IMR-90 (cell line): ENCODE data around the gene ZNF597. TPM values are rescaled to one million over a fixed set of nuclear protein-coding genes. Genes with fewer than 3 reads are reported as not detected.

Experiments
- ATAC-seq: fragments of 200-7000 bp; cut with Tn5 transposase; 2 replicates; pipeline ENCODE4 v1.9.1; 2020; ENCODE audit warnings: low read depth, mild to moderate bottlenecking, moderate library complexity
- BruUV-seq: library from RNA; stranded (reverse); fragments of 400-500 nt; replicated peaks from 2 replicates; lab custom pipeline; 2021; lab: Mats Ljungman, UMichigan
- CTCF ChIA-PET: fragments of 300-600 bp; formaldehyde crosslinking; extraction: SDS; loops from one replicate; lab custom pipeline; 2021; ENCODE audit warnings: antibody characterized with exemption; lab: Yijun Ruan, JAX
- POLR2A ChIA-PET: fragments of 300-600 bp; sonication (Branson Sonifier 250); formaldehyde crosslinking; loops from one replicate; lab custom pipeline; 2022; ENCODE audit warnings: antibody characterized with exemption; ENCODE audit not compliant: unreplicated experiment; lab: Charles Lee
- DNase-seq: peaks from one replicate; pipeline ENCODE4 v3.0.0; 2013
- H2AFZ ChIP-seq: replicated peaks from 2 replicates; pipeline ENCODE3; 2013; ENCODE audit warnings: low read length, mild to moderate bottlenecking; ENCODE audit not compliant: poor library complexity
- H2AK5ac ChIP-seq: 2 replicates; pipeline ENCODE4 v1.6.1; 2013; ENCODE audit warnings: low read depth, low read length, inconsistent platforms
- H2AK9ac ChIP-seq: replicated peaks from 2 replicates; pipeline ENCODE3; 2013; ENCODE audit warnings: mild to moderate bottlenecking, low read depth, low read length, moderate library complexity; ENCODE audit not compliant: poor library complexity
- H2BK120ac ChIP-seq: 2 replicates; pipeline ENCODE4 v1.6.1; 2013; ENCODE audit warnings: low read depth, low read length, inconsistent platforms
- H2BK15ac ChIP-seq: 3 replicates; pipeline ENCODE4 v1.6.1; 2013; ENCODE audit warnings: low read depth, low read length, inconsistent platforms
- H2BK20ac ChIP-seq: 2 replicates; pipeline ENCODE4 v1.6.1; 2013; ENCODE audit warnings: low read depth, mild to moderate bottlenecking, inconsistent platforms, low read length, moderate library complexity
- H2BK5ac ChIP-seq: 2 replicates; pipeline ENCODE4 v1.6.1; 2013; ENCODE audit warnings: mild to moderate bottlenecking, low read depth, low read length, inconsistent platforms; ENCODE audit not compliant: poor library complexity, severe bottlenecking
- H3K14ac ChIP-seq: replicated peaks from 2 replicates; pipeline ENCODE4 v1.6.1; 2013; ENCODE audit warnings: low read depth, low read length, inconsistent platforms
- H3K18ac ChIP-seq: 2 replicates; pipeline ENCODE4 v1.6.1; 2013; ENCODE audit warnings: low read depth, low read length, control low read depth
- H3K23ac ChIP-seq: 2 replicates; pipeline ENCODE4 v1.6.1; 2013; ENCODE audit warnings: low read depth, low read length, inconsistent platforms
- H3K27ac ChIP-seq: 2 replicates; pipeline ENCODE4 v1.5.1; 2013; ENCODE audit warnings: mild to moderate bottlenecking, control low read depth, low read length; ENCODE audit not compliant: insufficient read depth
- H3K27me3 ChIP-seq: 2 replicates; pipeline ENCODE4 v1.6.1; 2013; ENCODE audit warnings: low read length; ENCODE audit not compliant: control insufficient read depth, insufficient read depth
- H3K36me3 ChIP-seq: 2 replicates; pipeline ENCODE4 v1.6.1; 2013; ENCODE audit warnings: low read length, mixed read lengths; ENCODE audit not compliant: control insufficient read depth, insufficient read depth
- H3K4ac ChIP-seq: 2 replicates; pipeline ENCODE4 v1.6.1; 2013; ENCODE audit warnings: low read depth, low read length, inconsistent platforms
- H3K4me1 ChIP-seq: 2 replicates; pipeline ENCODE4 v1.6.1; 2013; ENCODE audit warnings: low read length, mixed read lengths; ENCODE audit not compliant: control insufficient read depth, insufficient read depth
- H3K4me2 ChIP-seq: 2 replicates; pipeline ENCODE4 v1.6.1; 2013; ENCODE audit warnings: low read depth, mild to moderate bottlenecking, control low read depth, low read length, moderate library complexity
- H3K4me3 ChIP-seq: 2 replicates; pipeline ENCODE4 v1.5.1; 2013; ENCODE audit warnings: low read depth, mild to moderate bottlenecking, control low read depth, low read length, moderate library complexity; ENCODE audit not compliant: insufficient read depth
- H3K56ac ChIP-seq: 2 replicates; pipeline ENCODE4 v1.6.1; 2013; ENCODE audit warnings: low read length, inconsistent platforms; ENCODE audit not compliant: insufficient read depth; ENCODE audit errors: extremely low read depth
- H3K79me1 ChIP-seq, 2 experiments: 2 replicates each; pipeline ENCODE4 v1.6.1; 2013; ENCODE audit warnings: low read length in 2 of 2, inconsistent platforms in 1 of 2, low read depth in 1 of 2
- H3K9ac ChIP-seq: 2 replicates; pipeline ENCODE4 v1.6.1; 2013; ENCODE audit warnings: low read depth, low read length, control low read depth
- H3K9me1 ChIP-seq: 2 replicates; pipeline ENCODE4 v1.6.1; 2013; ENCODE audit warnings: low read length, inconsistent platforms; ENCODE audit not compliant: insufficient read depth
- H3K9me3 ChIP-seq: 2 replicates; pipeline ENCODE4 v1.6.1; 2013; ENCODE audit warnings: low read length; ENCODE audit not compliant: control insufficient read depth, insufficient read depth
- H4K20me1 ChIP-seq: 2 replicates; pipeline ENCODE4 v1.6.1; 2013; ENCODE audit warnings: low read length, inconsistent platforms; ENCODE audit not compliant: insufficient read depth
- H4K5ac ChIP-seq: 2 replicates; pipeline ENCODE4 v1.6.1; 2013; ENCODE audit warnings: mild to moderate bottlenecking, low read depth, low read length, control low read depth
- H4K8ac ChIP-seq, 2 experiments: 2 replicates each; pipeline ENCODE4 v1.6.1; 2013; ENCODE audit warnings: low read depth in 2 of 2, low read length in 2 of 2, control low read depth in 1 of 2, inconsistent platforms in 1 of 2
- H4K91ac ChIP-seq: 2 replicates; pipeline ENCODE4 v1.6.1; 2013; ENCODE audit warnings: low read depth, low read length, inconsistent platforms; ENCODE audit not compliant: insufficient read depth
- BHLHE40 ChIP-seq: fragments of 150-350 bp; IDR thresholded peaks from 2 replicates; pipeline ENCODE4 v1.6.1; 2016; ENCODE audit warnings: mild to moderate bottlenecking, low read depth, low read length
- MAFK ChIP-seq: IDR thresholded peaks from 2 replicates; pipeline ENCODE4 v1.6.1; 2012; ENCODE audit warnings: low read depth, low read length, improper control_type of control experiment
- USF2 ChIP-seq: fragments of 150-350 bp; IDR thresholded peaks from 2 replicates; pipeline ENCODE4 v1.6.1; 2017; ENCODE audit warnings: mild to moderate bottlenecking, antibody characterized with exemption, low read length, low read depth
- WGBS, 2 experiments: methylation state at CpG; one replicate each; pipeline versions ENCODE4 v1.1.5 to v1.1.7; 2013; ENCODE audit warnings: missing lambda C conversion rate in 2 of 2; ENCODE audit not compliant: insufficient read length in 1 of 2; ENCODE audit errors: extremely low coverage in 2 of 2; 5-methylcytosine and 5-hydroxymethylcytosine counted together
- dilution Hi-C: fragments of 300-500 bp; cut with HindIII; formaldehyde crosslinking; loops from one replicate; pipeline ENCODE4 v1.14.3; 2018; ENCODE audit warnings: low sequenced_read_pairs; ENCODE audit not compliant: unreplicated experiment
- in situ Hi-C: fragments of 300-500 bp; cut with MboI; formaldehyde crosslinking; loops from 3 replicates; pipeline ENCODE4 v1.14.3; 2019; ENCODE audit warnings: low sequenced_read_pairs, inconsistent platforms, mixed read lengths
- intact Hi-C: fragments of 100-400 bp; cut with micrococcal nuclease; formaldehyde crosslinking; loops from 2 replicates; pipeline ENCODE4 v1.10.0; 2022
- polyA plus RNA-seq, 3 experiments: library from polyadenylated mRNA; depleted of rRNA; stranded (reverse); fragments of >200 nt; gene quantifications; 2 replicates each; pipeline ENCODE4 v1.2.3, GENCODE V29; 2012; ENCODE audit warnings: low replicate concordance in 1 of 3
- total RNA-seq: library from RNA; depleted of rRNA; stranded (reverse); fragments of >200 nt; gene quantifications from 2 replicates; pipeline ENCODE4 v1.2.3, GENCODE V29; 2012

ZNF597 gene
- total and polyA plus RNA-seq, 2 of the 4 experiments (the other 2 are of a cell fraction): 0.91 to 3.0 TPM

- no peak overlapping the region for H3K18ac ChIP-seq
- no peaks in the 10 kb centered on the region for H3K9me3 ChIP-seq
- no peak overlapping the region for H3K4me2 ChIP-seq
- no peak overlapping the region for H3K9ac ChIP-seq
- DNase-seq (no peak), ATAC-seq (no peak)
- H2BK120ac ChIP-seq: no peak overlapping the region
- dilution Hi-C loops: no loop called here
- WGBS, 2 experiments: 86% methylated on average over 8 of the region's 32 CpGs; no CpG with 5 or more reads in 1 of the 2 experiments
- H2AFZ ChIP-seq: no peak overlapping the region
- H2BK15ac ChIP-seq: no peak overlapping the region
- no peak overlapping the region for H2AK5ac ChIP-seq
- H3K36me3 ChIP-seq: peaks cover 70% of the 10 kb centered on the region
- peaks cover 15 to 62% of the 10 kb centered on the region in 2 experiments for H3K79me1 ChIP-seq
- H4K5ac ChIP-seq: no peak overlapping the region
- H4K8ac ChIP-seq: no peak overlapping the region
- no peak overlapping the region for H3K23ac ChIP-seq
- ChIA-PET CTCF (no interaction called here), POLR2A (interaction anchor here (0.6 kb wide), 1 partner anchor 38 kb away, joined by 4 read pairs; no protein-coding TSS in a partner anchor)
- H3K4ac ChIP-seq: no peak overlapping the region
- TF ChIP-seq MAFK (no peak), BHLHE40 (no peak), USF2 (no peak)
- H3K4me3 ChIP-seq: no peak overlapping the region
- H3K14ac ChIP-seq: no peak overlapping the region
- in situ Hi-C loops: no loop called here
- peak overlapping the region; percentile 40 for H2AK9ac ChIP-seq
- no peak overlapping the region for H2BK20ac ChIP-seq
- no peak overlapping the region for H2BK5ac ChIP-seq
- no peaks in the 10 kb centered on the region for H3K27me3 ChIP-seq
- no peaks in the 10 kb centered on the region for H3K4me1 ChIP-seq
- no TSS peak for BruUV-seq
- no peak overlapping the region for H3K56ac ChIP-seq
- H3K27ac ChIP-seq: no peak overlapping the region
- peaks cover 11% of the 10 kb centered on the region for H3K9me1 ChIP-seq
- no peak overlapping the region for H4K91ac ChIP-seq
- intact Hi-C loops: no loop called here
- H4K20me1 ChIP-seq: peaks cover 24% of the 10 kb centered on the region
Measured at GRCh38 chr16:3481696-3482658, 38.7 kb upstream of the ZNF597 start.
